Measurements from ENCODE around the gene PHF23.

DNA sequence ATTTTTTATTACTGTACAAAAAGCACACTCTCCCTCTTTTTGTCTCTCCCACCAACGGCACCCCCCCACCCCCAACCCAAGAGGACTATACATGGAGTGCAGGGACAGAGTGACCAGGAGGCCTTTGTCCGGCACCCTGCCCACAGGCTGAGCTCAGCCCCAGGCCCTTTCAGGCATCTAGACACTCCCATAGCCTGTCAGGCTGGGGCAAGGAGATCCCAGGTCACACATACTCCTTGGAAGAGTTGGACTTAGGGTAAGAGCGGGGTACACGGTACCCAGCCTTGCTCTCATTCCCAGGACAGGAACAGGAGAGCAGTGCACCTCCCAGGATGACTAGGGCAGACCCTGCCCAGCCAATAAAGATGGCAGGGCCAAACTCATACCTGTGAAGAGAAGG lies 20.9 kb upstream of the PHF23 start:
- TF ChIP-seq POLR2AphosphoS5 (IDR thresholded peaks at IDR 0.05; ENCODE audit: low read depth, low read length) (0 out of 2 replicates have a peak, but pooled peaks have one; percentile 6), EZH2phosphoT487 (IDR thresholded peaks at IDR 0.05; ENCODE audit: borderline replicate concordance) (no peak), TCF7L2 (IDR thresholded peaks at IDR 0.05; ENCODE audit: borderline replicate concordance, extremely low read depth, insufficient read depth, insufficient read length) (no peak)
- TF ChIP-seq, protein P1, sequence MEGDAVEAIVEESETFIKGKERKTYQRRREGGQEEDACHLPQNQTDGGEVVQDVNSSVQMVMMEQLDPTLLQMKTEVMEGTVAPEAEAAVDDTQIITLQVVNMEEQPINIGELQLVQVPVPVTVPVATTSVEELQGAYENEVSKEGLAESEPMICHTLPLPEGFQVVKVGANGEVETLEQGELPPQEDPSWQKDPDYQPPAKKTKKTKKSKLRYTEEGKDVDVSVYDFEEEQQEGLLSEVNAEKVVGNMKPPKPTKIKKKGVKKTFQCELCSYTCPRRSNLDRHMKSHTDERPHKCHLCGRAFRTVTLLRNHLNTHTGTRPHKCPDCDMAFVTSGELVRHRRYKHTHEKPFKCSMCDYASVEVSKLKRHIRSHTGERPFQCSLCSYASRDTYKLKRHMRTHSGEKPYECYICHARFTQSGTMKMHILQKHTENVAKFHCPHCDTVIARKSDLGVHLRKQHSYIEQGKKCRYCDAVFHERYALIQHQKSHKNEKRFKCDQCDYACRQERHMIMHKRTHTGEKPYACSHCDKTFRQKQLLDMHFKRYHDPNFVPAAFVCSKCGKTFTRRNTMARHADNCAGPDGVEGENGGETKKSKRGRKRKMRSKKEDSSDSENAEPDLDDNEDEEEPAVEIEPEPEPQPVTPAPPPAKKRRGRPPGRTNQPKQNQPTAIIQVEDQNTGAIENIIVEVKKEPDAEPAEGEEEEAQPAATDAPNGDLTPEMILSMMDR (IDR thresholded peaks at IDR 0.05 in 2 of 3, conservative IDR thresholded peaks at IDR 0.05 in 1 of 3; ENCODE audit: borderline replicate concordance in 1 of 3, insufficient read depth in 1 of 3, low read depth in 2 of 3, low read length in 2 of 3), result no peak
- TF ChIP-seq, protein P2, sequence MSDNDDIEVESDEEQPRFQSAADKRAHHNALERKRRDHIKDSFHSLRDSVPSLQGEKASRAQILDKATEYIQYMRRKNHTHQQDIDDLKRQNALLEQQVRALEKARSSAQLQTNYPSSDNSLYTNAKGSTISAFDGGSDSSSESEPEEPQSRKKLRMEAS (IDR thresholded peaks at IDR 0.05), result no peak

Measured in HCT116 (cell line).